ENCODE results near the gene CNPY2.
"Not testable (repeated sequence)": the region's sequence is repeated elsewhere in the genome, so short reads cannot be mapped to it uniquely, and the experiment has no call there.

The CNPY2 gene

GRCh38 chr12:56326126-56326525 lies 10.3 kb upstream of the CNPY2 start:
- TF ChIP-seq OSR1 (CRISPR knock-in tag; IDR thresholded peaks at IDR 0.05) (no peak), ZFP3 (CRISPR knock-in tag; IDR thresholded peaks at IDR 0.05) (no peak), ARNTL (CRISPR knock-in tag; IDR thresholded peaks at IDR 0.05; ENCODE audit: borderline replicate concordance, low read depth) (no peak), SNAI2 (CRISPR knock-in tag; IDR thresholded peaks at IDR 0.05) (no peak)
- TF ChIP-seq, protein P1, sequence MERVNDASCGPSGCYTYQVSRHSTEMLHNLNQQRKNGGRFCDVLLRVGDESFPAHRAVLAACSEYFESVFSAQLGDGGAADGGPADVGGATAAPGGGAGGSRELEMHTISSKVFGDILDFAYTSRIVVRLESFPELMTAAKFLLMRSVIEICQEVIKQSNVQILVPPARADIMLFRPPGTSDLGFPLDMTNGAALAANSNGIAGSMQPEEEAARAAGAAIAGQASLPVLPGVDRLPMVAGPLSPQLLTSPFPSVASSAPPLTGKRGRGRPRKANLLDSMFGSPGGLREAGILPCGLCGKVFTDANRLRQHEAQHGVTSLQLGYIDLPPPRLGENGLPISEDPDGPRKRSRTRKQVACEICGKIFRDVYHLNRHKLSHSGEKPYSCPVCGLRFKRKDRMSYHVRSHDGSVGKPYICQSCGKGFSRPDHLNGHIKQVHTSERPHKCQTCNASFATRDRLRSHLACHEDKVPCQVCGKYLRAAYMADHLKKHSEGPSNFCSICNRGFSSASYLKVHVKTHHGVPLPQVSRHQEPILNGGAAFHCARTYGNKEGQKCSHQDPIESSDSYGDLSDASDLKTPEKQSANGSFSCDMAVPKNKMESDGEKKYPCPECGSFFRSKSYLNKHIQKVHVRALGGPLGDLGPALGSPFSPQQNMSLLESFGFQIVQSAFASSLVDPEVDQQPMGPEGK (CRISPR knock-in tag; IDR thresholded peaks at IDR 0.05; ENCODE audit: borderline replicate concordance), result no peak
- no peak for ATAC-seq

DNA sequence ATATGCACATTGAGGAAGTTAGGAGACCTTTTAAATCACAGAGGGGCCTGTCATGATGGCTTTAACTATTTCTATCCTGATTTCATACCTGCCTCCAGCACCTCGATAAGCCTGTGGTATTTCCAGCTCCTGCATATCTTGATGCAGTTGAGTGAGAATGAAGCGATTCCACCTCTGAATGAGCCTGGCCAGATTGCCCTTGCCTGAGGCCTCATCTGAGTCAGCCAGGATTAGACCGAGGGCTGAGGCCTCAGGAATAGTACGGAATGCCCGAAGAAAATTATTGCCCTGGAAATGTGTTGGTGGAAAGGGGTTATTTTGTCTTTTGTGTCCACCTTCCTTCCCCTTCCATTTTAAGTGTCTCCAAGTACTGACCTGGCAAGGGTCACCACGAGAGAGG lies 8.4 kb upstream of the CNPY2 start:
- TF ChIP-seq ESRRG (CRISPR knock-in tag; IDR thresholded peaks at IDR 0.05) (no peak), OSR1 (CRISPR knock-in tag; IDR thresholded peaks at IDR 0.05) (no peak), ZNF565 (CRISPR knock-in tag; conservative IDR thresholded peaks at IDR 0.05; ENCODE audit: low read depth) (no peak), ZNF8 (CRISPR knock-in tag; IDR thresholded peaks at IDR 0.05) (no peak), TOX (CRISPR knock-in tag; IDR thresholded peaks at IDR 0.05; ENCODE audit: borderline replicate concordance) (no peak), CSRNP3 (CRISPR knock-in tag; IDR thresholded peaks at IDR 0.05) (no peak), RARB (CRISPR knock-in tag; IDR thresholded peaks at IDR 0.05) (no peak), ZFP3 (CRISPR knock-in tag; IDR thresholded peaks at IDR 0.05) (no peak), ZC3H10 (CRISPR knock-in tag; IDR thresholded peaks at IDR 0.05) (no peak), BACH2 (CRISPR knock-in tag; IDR thresholded peaks at IDR 0.05; ENCODE audit: borderline replicate concordance) (no peak)
- TF ChIP-seq, protein P2, sequence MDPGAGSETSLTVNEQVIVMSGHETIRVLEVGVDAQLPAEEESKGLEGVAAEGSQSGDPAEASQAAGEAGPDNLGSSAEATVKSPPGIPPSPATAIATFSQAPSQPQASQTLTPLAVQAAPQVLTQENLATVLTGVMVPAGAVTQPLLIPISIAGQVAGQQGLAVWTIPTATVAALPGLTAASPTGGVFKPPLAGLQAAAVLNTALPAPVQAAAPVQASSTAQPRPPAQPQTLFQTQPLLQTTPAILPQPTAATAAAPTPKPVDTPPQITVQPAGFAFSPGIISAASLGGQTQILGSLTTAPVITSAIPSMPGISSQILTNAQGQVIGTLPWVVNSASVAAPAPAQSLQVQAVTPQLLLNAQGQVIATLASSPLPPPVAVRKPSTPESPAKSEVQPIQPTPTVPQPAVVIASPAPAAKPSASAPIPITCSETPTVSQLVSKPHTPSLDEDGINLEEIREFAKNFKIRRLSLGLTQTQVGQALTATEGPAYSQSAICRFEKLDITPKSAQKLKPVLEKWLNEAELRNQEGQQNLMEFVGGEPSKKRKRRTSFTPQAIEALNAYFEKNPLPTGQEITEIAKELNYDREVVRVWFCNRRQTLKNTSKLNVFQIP (CRISPR knock-in tag; IDR thresholded peaks at IDR 0.05; ENCODE audit: borderline replicate concordance, low read depth), result no peak
- TF ChIP-seq, protein P3, sequence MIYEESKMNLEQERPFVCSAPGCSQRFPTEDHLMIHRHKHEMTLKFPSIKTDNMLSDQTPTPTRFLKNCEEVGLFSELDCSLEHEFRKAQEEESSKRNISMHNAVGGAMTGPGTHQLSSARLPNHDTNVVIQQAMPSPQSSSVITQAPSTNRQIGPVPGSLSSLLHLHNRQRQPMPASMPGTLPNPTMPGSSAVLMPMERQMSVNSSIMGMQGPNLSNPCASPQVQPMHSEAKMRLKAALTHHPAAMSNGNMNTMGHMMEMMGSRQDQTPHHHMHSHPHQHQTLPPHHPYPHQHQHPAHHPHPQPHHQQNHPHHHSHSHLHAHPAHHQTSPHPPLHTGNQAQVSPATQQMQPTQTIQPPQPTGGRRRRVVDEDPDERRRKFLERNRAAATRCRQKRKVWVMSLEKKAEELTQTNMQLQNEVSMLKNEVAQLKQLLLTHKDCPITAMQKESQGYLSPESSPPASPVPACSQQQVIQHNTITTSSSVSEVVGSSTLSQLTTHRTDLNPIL (CRISPR knock-in tag; IDR thresholded peaks at IDR 0.05; ENCODE audit: low read depth), result no peak
- TF ChIP-seq, protein P1 (CRISPR knock-in tag; IDR thresholded peaks at IDR 0.05; ENCODE audit: borderline replicate concordance), result no peak
- TF ChIP-seq, protein P4, sequence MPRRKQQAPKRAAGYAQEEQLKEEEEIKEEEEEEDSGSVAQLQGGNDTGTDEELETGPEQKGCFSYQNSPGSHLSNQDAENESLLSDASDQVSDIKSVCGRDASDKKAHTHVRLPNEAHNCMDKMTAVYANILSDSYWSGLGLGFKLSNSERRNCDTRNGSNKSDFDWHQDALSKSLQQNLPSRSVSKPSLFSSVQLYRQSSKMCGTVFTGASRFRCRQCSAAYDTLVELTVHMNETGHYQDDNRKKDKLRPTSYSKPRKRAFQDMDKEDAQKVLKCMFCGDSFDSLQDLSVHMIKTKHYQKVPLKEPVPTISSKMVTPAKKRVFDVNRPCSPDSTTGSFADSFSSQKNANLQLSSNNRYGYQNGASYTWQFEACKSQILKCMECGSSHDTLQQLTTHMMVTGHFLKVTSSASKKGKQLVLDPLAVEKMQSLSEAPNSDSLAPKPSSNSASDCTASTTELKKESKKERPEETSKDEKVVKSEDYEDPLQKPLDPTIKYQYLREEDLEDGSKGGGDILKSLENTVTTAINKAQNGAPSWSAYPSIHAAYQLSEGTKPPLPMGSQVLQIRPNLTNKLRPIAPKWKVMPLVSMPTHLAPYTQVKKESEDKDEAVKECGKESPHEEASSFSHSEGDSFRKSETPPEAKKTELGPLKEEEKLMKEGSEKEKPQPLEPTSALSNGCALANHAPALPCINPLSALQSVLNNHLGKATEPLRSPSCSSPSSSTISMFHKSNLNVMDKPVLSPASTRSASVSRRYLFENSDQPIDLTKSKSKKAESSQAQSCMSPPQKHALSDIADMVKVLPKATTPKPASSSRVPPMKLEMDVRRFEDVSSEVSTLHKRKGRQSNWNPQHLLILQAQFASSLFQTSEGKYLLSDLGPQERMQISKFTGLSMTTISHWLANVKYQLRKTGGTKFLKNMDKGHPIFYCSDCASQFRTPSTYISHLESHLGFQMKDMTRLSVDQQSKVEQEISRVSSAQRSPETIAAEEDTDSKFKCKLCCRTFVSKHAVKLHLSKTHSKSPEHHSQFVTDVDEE (CRISPR knock-in tag; IDR thresholded peaks at IDR 0.05), result no peak
- no peak for ATAC-seq

- not testable (repeated sequence) for ATAC-seq
Observed at GRCh38 chr12:56321610-56322009, 5.8 kb upstream of the CNPY2 start.

DNA sequence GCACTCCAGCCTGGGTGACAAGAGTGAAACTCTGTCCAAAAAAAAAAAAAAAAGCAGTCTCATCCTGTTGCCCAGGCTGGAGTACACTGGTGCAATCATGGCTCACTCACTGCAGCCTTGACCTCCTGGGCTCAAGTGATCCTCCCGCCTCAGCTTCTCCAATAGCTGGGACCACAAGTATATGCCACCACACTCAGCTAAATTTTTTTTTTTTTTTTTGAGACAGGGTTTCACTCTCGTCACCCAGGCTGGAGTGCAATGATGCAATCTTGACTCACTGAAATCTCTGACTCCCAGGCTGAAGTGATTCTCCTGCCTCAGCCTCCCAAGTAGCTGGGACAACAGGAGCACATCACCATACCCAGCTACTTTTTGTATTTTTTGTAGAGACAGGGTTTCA lies 5.2 kb upstream of the CNPY2 start:
- no peak for ATAC-seq
- TF ChIP-seq, protein P3 (CRISPR knock-in tag; IDR thresholded peaks at IDR 0.05; ENCODE audit: low read depth), result no peak
- no peak for TF ChIP-seq ZNF70 (CRISPR knock-in tag; IDR thresholded peaks at IDR 0.05)
- no peak for TF ChIP-seq ZC3H10 (CRISPR knock-in tag; IDR thresholded peaks at IDR 0.05)
- TF ChIP-seq RARB (CRISPR knock-in tag; IDR thresholded peaks at IDR 0.05), result no peak
- no peak for TF ChIP-seq TOX (CRISPR knock-in tag; IDR thresholded peaks at IDR 0.05; ENCODE audit: borderline replicate concordance)
- TF ChIP-seq, protein P4 (CRISPR knock-in tag; IDR thresholded peaks at IDR 0.05), result no peak
- TF ChIP-seq SNAI2 (CRISPR knock-in tag; IDR thresholded peaks at IDR 0.05), result no peak
- TF ChIP-seq CSDC2 (CRISPR knock-in tag; IDR thresholded peaks at IDR 0.05), result no peak
- no peak for TF ChIP-seq ESRRG (CRISPR knock-in tag; IDR thresholded peaks at IDR 0.05)
- TF ChIP-seq OSR1 (CRISPR knock-in tag; IDR thresholded peaks at IDR 0.05), result no peak
- TF ChIP-seq ARNTL (CRISPR knock-in tag; IDR thresholded peaks at IDR 0.05; ENCODE audit: borderline replicate concordance, low read depth), result no peak
- TF ChIP-seq PPARA (CRISPR knock-in tag; IDR thresholded peaks at IDR 0.05; ENCODE audit: borderline replicate concordance), result no peak
- no peak for TF ChIP-seq ZNF8 (CRISPR knock-in tag; IDR thresholded peaks at IDR 0.05)
- TF ChIP-seq ZNF565 (CRISPR knock-in tag; conservative IDR thresholded peaks at IDR 0.05; ENCODE audit: low read depth), result no peak
